Measurements from ENCODE around the gene CPN2. TPM values are rescaled to one million over a fixed set of nuclear protein-coding genes. Genes with fewer than 3 reads are reported as not detected.

Gene CPN2
- total RNA-seq, 1 donor from 2014 or later = not detected

DNA sequence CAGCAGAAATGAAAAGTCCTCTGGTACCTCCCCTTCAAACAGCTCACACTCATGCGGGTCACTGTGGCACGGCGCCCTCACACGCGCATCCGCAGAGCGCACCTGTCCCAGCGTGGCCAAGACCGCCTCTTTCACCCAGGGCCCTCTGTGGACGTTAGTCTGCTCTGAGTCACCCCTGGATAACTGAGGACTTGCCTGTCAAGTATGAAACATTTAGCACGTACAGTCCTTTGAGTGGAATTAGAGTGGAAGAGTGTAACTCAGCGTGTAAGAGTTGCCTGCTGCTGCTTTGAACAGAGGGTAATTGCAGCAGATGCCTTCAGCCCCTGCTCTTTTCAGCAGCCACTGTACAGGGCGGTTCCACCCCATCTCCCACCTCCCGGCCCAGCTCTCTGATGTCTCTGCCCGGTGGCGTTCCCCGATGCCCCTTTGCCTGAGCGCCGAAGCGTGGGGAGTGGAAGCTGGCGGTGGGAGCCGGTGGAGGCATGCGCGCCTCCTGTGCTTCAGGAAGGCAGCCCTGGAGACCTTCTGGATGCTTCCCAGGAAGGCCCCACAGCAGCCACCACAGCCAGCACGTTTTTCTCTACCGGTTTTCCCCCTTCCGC is 23.0 kb downstream of the CPN2 start:
- DNase-seq (ENCODE audit: low read depth) = no peak
- TF ChIP-seq, protein P1, sequence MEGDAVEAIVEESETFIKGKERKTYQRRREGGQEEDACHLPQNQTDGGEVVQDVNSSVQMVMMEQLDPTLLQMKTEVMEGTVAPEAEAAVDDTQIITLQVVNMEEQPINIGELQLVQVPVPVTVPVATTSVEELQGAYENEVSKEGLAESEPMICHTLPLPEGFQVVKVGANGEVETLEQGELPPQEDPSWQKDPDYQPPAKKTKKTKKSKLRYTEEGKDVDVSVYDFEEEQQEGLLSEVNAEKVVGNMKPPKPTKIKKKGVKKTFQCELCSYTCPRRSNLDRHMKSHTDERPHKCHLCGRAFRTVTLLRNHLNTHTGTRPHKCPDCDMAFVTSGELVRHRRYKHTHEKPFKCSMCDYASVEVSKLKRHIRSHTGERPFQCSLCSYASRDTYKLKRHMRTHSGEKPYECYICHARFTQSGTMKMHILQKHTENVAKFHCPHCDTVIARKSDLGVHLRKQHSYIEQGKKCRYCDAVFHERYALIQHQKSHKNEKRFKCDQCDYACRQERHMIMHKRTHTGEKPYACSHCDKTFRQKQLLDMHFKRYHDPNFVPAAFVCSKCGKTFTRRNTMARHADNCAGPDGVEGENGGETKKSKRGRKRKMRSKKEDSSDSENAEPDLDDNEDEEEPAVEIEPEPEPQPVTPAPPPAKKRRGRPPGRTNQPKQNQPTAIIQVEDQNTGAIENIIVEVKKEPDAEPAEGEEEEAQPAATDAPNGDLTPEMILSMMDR (conservative IDR thresholded peaks at IDR 0.05; ENCODE audit: low read depth, low read length) = no peak
- H3K4me3 ChIP-seq (ENCODE audit: low read depth, low read length) = no peak overlapping the region

DNA sequence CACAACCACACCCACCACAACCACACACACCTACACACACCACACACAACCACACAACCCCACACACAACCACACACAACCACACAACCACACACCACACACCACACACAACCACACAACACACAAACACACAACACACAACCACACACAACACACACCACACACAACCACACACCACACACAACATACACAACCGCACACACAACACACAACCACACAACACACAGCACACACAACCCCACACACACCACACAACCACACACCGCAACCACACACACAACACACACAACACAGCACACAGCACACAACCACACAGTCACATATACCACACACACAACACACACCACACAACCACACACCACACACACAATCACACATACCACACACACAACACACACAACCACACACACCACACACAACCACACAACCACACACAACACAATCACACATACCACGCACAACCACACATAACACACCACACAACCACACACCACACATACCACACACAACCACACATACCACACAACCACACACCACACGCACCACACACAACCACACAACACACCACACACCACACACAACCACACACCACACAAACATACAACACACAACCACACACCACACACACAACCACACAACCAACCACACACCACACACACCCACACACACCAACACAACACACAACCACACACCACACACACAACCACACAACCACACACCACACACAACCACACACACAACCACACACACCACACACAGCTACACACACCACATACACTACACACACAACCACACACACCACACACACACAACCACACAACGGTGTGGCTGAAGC is 23.7 kb downstream of the CPN2 start:
- no peak for DNase-seq (ENCODE audit: low read depth)
- TF ChIP-seq, protein P1 (conservative IDR thresholded peaks at IDR 0.05; ENCODE audit: low read depth, low read length) = no peak
- no peak overlapping the region for H3K4me3 ChIP-seq (ENCODE audit: low read depth, low read length)

DNA sequence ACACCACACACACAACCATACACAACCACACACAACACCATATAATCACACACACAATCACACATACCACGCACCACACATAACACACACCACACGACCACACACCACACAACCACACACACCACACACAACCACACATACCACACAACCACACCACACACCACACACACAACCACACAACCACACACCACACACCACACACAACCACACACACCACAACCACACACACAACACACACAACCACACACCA is 24.2 kb downstream of the CPN2 start:
- H3K4me3 ChIP-seq (ENCODE audit: low read depth, low read length) = no peak overlapping the region
- TF ChIP-seq, protein P1 (conservative IDR thresholded peaks at IDR 0.05; ENCODE audit: low read depth, low read length) = no peak
- DNase-seq (ENCODE audit: low read depth) = no peak

DNA sequence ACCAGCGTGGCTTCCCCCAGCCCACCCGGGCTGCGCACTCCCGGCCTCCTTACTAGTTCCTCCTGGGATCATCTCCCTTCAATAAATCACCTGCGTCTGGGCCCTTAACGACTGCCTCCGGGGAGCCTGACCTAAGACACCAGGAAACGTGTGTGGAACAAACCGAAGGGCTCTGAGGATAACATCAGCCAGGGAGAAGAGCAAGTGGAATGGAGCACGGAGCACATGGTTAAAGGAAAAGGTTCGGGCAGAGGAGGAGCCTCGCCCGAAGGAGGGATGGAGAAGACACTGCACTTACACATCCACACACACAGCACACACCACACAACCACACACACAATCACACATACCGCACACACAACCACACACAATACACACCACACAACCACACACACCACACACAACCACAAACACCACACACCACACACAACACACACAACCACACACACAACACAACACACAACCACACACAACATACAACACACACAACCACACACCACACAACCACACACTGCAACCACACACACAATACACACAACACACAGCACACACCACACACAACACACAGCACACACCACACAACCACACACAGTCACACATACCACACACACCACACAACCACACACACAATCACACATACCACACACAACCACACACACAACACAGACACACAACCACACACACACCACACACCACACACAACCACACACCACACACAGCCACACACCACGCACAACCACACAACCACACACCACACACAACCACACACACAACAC is 24.7 kb downstream of the CPN2 start:
- no peak overlapping the region for H3K4me3 ChIP-seq (ENCODE audit: low read depth, low read length)
- TF ChIP-seq, protein P1 (conservative IDR thresholded peaks at IDR 0.05; ENCODE audit: low read depth, low read length) = no peak
- no peak for DNase-seq (ENCODE audit: low read depth)

DNA sequence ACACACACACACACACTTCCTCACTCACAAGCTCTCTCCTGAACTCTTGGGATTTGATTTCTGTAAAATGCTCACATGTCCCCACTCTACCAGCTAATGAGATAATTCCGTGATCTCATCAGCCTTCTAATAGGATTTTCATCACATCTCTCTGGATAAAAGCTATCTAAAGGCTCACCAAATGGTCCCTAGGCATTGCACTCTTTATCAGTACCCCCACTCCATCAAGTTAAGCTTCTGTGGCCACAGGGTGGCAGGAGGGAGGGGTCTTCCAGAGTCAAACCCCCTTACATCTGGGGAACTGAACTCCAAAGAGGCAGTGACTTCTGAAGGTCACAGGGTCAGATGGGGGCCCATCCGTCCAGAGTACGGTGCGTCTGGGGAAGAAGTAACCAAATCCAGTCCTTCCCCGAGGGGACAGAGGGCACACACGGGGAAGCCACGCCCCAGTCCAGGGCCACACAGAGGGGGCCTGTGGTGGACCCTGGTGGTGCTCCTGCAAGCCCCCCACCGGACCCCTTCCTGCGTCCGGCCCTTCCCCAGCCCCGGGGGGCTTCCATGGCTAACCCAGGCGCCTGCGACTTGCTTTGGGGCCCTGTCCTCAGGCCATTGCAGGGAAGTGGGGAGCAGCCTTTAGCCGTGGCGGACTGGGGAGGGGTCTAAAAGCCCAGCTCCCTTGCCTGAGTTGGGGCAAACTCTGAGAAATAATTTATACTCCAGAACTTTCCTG is 25.5 kb downstream of the CPN2 start:
- TF ChIP-seq, protein P1 (conservative IDR thresholded peaks at IDR 0.05; ENCODE audit: low read depth, low read length) = no peak
- no peak for DNase-seq (ENCODE audit: low read depth)
- no peak overlapping the region for H3K4me3 ChIP-seq (ENCODE audit: low read depth, low read length)

DNA sequence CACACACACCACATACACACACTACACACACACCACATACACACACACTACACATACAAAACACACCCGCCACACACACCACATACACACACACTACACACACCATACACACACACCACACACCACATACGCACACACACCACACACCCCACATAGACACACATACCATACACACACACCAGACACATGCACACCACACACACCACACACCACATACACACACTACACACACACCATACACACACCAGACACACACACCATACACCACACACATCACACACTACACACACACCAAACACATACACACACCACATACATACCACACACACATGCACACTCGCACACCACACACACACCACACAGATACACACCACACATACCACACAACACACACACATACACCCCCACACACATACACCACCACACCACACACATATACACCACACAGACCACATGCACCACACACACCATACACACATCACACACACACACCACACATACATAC is 26.3 kb downstream of the CPN2 start:
- TF ChIP-seq, protein P1 (conservative IDR thresholded peaks at IDR 0.05; ENCODE audit: low read depth, low read length) = no peak
- H3K4me3 ChIP-seq (ENCODE audit: low read depth, low read length) = no peak overlapping the region
- DNase-seq (ENCODE audit: low read depth) = no peak

Measured in epithelial cell of proximal tubule (primary cell).